T-helper 22 cell (primary cell): ENCODE results near the gene ZNF431.
"Not testable (repeated sequence)": the region's sequence is repeated elsewhere in the genome, so short reads cannot be mapped to it uniquely, and the experiment has no call there.

Source experiments
- DNase-seq: peaks from one replicate; pipeline ENCODE4 v3.0.0-alpha.2; 2020; ENCODE audit warnings: low read depth

Gene ZNF431

GRCh38 chr19:21141787-21142464, at the start of gene ZNF431:
Gene ZNF431, plus strand, starts transcription at chr19:21142040. Its CDS starts 144 bp downstream, at chr19:21142184.
- DNase-seq, result peak; percentile 74

GRCh38 chr19:21092109-21092508, 49.7 kb upstream of the ZNF431 start:
- DNase-seq, result no peak

- no peak for DNase-seq
Measured at GRCh38 chr19:21094347-21095025, 47.4 kb upstream of the ZNF431 start.

- no peak for DNase-seq
Measured at GRCh38 chr19:21098291-21098690, 43.5 kb upstream of the ZNF431 start.

- DNase-seq, result no peak
Measured at GRCh38 chr19:21101521-21102242, 40.2 kb upstream of the ZNF431 start.

- DNase-seq, result no peak
Measured at GRCh38 chr19:21109116-21109515, 32.7 kb upstream of the ZNF431 start.

GRCh38 chr19:21110183-21110582, 31.7 kb upstream of the ZNF431 start:
- no peak for DNase-seq

- DNase-seq, result no peak
Measured at GRCh38 chr19:21115430-21115829, 26.4 kb upstream of the ZNF431 start.

GRCh38 chr19:21117041-21117907, 24.6 kb upstream of the ZNF431 start:
- DNase-seq, result no peak

GRCh38 chr19:21126078-21126477, 15.8 kb upstream of the ZNF431 start:
- DNase-seq, result no peak

GRCh38 chr19:21127001-21127400, 14.8 kb upstream of the ZNF431 start:
- no peak for DNase-seq

- DNase-seq, result no peak
Measured at GRCh38 chr19:21127898-21128297, 13.9 kb upstream of the ZNF431 start.

- no peak for DNase-seq
Measured at GRCh38 chr19:21128901-21129698, 12.7 kb upstream of the ZNF431 start.

- DNase-seq, result no peak
Measured at GRCh38 chr19:21130097-21130775, 11.6 kb upstream of the ZNF431 start.

- DNase-seq, result no peak
Measured at GRCh38 chr19:21133633-21134032, 8.2 kb upstream of the ZNF431 start.

- DNase-seq, result no peak
Measured at GRCh38 chr19:21134934-21135366, 6.9 kb upstream of the ZNF431 start.

- DNase-seq, result no peak
Measured at GRCh38 chr19:21135433-21135832, 6.4 kb upstream of the ZNF431 start.

- DNase-seq, result no peak
Measured at GRCh38 chr19:21138130-21138529, 3.7 kb upstream of the ZNF431 start.

- DNase-seq, result not testable (repeated sequence)
Measured at GRCh38 chr19:21141006-21141405, 834 bp upstream of the ZNF431 start.

- DNase-seq, result no peak
Measured at GRCh38 chr19:21143428-21143827, 1.6 kb downstream of the ZNF431 start.

- DNase-seq, result no peak
Measured at GRCh38 chr19:21143854-21144253, 2.0 kb downstream of the ZNF431 start.
